Endometrial microvascular endothelial cells (primary cell): ENCODE results near the gene RNU1-1. TPM values are rescaled to one million over a fixed set of nuclear protein-coding genes. Genes with fewer than 3 reads are reported as not detected.
"Not testable (repeated sequence)": the region's sequence is repeated elsewhere in the genome, so short reads cannot be mapped to it uniquely, and the experiment has no call there.

ENCODE experiments used
- in situ Hi-C: cut with HindIII; loops from 2 replicates; pipeline ENCODE4 v1.10.0; 2017; ENCODE audit warnings: low sequenced_read_pairs, low pct_unique_long_range_greater_than_20kb; ENCODE audit errors: inconsistent ontology term
- total RNA-seq: library from RNA; depleted of rRNA; stranded (reverse); fragments of >200 nt; gene quantifications from one replicate; pipeline ENCODE4 v1.2.3, GENCODE V29; 2015; ENCODE audit errors: inconsistent ontology term

The RNU1-1 gene
- not detected for total RNA-seq

DNA sequence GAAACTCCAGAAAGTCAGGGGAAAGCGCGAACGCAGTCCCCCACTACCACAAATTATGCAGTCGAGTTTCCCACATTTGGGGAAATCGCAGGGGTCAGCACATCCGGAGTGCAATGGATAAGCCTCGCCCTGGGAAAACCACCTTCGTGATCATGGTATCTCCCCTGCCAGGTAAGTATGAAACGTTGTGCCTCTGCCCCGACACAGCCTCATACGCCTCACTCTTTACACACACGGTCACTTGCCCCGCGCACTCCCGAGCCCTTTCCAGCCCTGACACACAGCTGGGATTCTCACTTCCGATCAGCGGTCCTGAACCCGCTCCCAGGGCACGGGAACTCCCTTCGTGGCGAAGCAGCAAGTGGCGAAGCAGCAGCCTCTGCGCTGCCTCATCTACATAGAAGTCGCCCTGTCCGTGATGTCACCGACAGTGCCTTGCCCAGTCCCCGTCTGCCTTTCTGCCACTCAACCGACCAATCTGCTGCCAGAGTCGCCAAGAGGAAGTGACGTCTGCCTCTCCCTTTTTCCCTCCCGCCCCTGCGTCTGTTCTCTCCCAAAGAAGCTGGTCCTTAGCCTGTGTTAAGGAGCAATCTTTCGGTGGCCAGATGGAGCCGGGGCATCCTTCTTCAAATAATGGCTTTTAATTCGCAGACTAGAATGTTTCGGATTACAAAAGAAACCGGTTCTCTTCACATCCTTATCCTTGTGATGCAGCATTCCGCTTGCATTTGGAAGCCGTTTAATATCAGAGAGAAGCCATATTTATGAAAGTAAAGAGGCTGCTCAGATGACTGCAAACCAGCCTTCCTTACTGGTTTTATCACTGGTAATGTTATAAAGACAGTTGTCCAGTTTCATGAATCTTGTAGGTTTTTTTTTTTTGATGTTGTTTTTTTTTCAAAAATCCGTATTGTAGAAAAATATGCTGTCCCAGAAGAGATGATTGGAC lies at the start of gene RNU1-1:
Gene RNU1-1, minus strand, starts transcription at position 179 of the 949 bp plus-strand sequence.
- in situ Hi-C loops = not testable (repeated sequence)

DNA sequence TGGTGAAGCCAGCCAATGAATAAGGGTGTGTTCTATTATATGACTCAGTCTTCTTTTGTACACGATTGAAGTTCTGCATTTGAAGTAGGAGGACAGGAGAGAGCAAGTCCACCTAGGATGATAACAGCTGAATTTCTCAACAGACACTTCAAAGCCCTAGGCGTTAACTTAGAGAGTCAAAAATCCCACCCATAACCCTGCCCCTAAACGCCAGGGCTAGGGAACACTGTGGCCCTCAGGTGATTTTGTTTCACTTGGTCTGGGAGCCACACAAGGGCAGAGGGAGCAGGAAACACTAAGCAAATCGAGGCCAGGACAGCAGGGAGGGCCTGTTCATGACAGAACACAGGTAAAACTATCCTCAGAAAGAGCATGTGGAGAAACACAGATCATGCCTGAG lies 47.0 kb upstream of the RNU1-1 start:
- in situ Hi-C loops = not testable (repeated sequence)

DNA sequence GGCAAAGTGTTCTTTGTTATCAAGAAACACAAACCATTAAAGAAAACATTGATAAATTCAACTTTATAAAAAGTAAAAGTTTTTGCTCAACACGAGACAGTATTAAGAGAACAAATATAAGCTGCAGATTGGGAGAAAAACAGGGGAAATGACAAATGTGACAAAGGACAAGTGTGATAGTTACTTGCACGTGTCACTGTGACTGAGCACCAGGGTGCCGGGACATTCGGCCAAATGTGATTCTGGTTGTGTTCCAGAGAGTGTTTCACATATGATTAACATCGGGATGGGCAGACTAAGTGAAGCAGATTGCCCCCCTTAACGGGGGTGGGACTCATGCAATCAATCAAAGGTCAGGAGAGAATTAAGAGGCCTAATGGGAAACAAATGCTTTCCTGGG lies 46.4 kb upstream of the RNU1-1 start:
- in situ Hi-C loops = not testable (repeated sequence)

DNA sequence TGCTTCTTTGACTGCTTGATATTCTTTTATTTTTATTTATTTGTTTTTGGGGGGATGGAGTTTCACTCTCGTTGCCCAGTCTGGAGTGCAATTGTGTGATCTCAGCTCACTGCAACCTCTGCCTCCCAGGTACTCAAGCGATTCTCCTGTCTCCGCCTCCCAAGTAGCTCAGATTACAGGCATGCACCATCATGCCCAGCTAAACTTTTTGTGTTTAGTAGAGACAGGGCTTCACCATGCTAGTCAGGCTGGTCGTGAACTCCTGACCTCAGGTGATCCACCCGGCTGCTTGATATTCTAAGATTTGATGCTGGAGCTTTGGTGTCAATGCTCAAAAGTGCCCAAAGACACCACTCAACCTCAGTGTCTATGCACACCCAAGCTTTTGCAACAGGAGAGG lies 45.6 kb upstream of the RNU1-1 start:
- in situ Hi-C loops = not testable (repeated sequence)

DNA sequence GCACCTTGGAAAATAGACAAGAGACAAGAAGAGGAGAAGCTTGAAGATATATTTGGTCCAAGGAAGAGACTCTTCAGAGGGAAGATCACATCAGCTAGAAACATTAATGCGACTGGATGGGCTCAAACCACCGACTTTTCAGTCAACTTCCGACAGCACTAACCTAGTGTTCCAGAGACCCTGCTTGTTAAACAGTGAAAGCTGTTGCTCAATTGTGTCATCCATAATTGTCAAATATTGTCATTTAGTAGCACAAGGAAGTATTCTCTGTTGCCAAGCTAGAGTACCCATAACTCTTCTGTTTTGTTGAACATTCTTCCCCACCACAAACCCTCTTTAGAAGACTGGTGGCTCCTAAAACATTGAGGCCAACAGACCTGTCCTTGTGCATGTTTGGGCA lies 42.9 kb upstream of the RNU1-1 start:
- in situ Hi-C loops = not testable (repeated sequence)

DNA sequence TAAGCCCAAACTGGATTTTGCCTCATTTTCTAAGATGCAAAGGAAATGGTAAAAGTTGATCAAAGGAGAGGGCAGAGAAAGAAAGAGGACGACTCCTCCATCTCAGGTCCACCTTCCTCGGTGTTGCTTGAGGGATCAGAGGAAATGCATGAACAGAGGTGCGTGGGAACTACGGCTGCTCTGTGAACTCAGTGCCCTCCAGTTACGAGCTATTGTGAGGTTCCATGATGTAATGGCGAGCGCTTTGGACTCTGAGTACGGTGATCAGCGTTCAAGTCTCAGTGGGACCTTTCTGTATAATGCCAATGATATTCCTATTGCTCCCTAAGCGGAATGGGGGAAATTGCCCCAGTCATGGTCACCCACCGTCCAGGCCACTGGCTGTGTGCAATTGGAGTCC lies 39.2 kb upstream of the RNU1-1 start:
- in situ Hi-C loops = not testable (repeated sequence)

DNA sequence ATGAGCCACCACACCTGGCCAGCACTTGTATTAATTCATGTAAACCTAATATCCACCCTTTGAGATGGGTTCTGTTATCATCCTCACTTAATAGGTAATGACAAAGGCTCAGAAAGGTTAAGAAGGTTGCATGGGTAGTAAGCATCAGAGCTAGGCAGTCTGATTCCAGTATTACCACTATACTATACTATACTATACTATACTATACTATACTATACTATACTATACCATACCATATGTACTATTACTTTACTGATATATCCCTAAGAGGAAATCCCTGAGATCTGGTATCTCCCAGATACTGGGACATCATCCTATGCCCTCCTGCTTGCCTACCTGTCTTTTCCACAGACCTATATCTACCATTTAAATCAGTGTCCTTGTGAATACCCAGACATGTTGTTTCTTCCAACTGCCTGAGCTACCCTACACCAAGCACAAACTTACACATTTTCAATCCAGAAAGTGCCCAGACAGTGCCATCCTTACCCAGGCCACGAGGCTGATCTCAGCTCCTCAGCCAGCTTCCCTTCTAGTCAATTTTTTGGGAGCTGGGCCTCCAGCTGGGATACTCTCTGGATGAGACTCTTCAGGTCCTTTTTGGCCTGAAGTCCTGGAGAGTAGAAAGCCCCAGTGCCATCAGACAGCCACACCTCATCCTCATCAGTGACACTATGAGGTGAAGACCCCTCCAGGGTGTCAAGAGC lies 36.3 kb upstream of the RNU1-1 start:
- in situ Hi-C loops = not testable (repeated sequence)

DNA sequence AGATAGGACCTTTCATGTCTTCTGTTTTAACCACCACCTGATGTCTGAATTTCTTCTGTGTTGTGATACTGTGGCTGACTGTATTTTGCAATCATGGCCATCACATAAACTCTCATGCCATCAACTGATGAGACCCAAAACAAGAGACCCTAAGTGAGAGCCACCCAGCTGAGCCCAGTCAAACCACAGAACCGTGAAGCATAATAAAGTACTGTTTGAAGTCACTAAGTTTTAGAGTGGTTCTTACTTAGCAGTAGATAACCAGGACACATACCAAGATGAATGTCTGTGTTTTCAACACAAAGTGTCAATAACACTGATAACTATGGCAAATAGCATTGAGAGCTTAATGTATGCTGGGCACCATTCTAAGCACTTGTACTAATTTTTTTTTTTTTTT lies 35.5 kb upstream of the RNU1-1 start:
- in situ Hi-C loops = not testable (repeated sequence)

DNA sequence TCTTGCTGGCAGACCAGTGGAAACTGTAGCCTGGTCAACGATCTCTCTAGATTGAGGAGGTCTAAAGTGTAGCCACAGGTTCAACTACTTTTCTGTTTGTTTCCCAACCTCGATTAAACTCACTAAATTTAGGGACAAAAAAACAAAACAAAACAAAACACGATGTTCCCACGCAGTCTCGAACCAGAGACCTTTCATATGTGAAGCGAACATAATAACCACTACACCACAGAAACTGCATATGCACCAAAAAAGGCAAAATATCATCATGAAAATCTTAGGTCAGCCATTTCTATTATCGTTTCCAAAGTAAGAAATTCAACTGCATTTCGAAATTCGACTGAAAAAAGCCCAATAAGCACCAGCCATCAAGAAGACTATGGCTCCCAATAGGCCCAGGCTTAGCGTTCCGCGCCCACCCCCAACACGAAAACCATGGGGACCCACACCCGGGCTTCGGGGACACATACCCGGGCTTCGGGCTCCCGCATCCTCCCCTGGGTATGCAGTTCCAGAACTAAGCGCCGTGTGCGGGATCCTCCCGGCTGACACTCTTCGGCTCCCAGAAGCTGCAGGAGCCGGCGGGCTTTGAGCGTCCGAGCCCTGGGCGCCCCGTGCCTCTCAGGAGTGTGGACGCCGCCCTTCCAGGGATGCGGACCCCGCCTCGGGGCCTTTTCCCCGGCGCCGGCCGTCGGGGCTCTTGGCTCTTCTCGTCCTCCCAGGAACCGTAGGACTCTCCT lies 33.6 kb upstream of the RNU1-1 start:
- in situ Hi-C loops = not testable (repeated sequence)

DNA sequence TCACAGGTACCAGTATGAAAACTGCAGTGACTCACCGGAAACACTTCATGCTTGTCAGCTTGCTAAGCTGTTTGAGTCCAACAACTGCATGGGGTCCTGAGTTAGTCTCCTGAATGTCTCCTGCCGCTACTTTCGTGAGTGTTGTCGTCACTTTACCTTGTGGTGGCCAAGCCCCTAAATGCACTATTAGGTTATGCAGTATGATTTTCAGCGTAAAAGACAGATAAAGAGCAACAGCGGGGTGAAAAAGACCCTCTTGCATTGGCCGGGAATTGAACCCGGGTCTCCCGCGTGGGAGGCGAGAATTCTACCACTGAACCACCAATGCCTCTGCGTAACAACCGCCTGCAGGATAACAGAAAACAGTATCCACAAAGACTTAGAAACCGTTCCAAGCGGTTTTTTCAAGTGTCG lies 31.6 kb upstream of the RNU1-1 start:
- in situ Hi-C loops = not testable (repeated sequence)

DNA sequence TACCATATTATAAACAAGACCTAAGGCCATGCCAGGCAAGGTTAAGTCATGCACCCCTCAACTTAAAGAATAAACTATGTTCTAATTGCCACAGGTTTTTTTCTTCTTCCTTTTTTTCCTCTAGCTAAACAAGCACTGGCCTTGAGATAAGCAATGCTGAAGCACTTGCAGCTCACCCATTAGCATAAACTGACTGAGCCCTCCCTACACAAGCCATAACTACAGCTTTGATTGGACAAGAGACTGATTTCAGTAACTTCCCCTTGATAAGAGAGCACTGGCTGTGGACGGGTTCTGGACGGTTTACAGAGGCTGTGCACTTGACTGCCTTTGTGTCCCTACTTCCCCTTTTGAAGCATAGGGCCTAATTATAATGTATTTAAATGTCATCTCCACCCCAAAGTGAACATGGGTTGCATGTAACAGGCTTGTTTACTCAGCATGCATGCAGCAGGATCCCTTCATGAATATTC lies 26.4 kb upstream of the RNU1-1 start:
- in situ Hi-C loops = not testable (repeated sequence)

DNA sequence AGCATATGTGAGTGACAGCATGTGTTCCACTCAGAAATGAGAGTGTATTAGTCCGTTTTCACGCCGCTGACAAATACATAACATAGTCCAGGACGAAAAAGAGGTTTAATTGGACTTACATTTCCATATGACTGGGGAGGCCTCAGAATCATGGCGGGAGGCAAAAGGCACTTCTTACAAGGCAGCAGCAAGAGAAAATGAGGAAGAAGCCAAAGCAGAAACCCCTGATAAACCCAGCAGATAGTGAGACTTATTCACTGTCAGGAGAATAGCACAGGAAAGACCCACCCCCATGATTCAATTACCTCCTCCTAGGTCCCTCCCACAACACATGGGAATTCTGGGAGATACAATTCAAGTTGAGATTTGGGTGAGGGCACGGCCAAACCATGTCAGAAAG lies 23.4 kb upstream of the RNU1-1 start:
- in situ Hi-C loops = not testable (repeated sequence)

DNA sequence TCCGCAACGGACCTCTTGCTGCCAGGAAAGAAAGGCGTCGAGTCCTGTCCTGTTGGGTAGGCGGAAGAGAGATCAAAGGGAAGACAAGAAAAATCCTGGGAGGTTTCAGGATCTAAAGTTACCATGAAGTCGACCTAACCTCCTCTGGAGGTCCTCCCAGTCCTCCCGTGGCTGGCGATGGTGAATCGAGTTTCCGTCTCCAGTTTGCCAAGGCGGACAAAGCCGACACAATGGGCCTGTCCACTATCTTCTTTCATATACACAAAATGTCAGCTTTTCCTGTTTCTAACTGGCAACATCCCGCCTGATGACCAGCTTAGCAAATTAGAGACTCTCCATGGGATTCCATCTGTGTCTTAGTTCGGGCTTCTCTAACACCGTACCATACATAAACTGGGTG lies 22.7 kb upstream of the RNU1-1 start:
- in situ Hi-C loops = not testable (repeated sequence)

DNA sequence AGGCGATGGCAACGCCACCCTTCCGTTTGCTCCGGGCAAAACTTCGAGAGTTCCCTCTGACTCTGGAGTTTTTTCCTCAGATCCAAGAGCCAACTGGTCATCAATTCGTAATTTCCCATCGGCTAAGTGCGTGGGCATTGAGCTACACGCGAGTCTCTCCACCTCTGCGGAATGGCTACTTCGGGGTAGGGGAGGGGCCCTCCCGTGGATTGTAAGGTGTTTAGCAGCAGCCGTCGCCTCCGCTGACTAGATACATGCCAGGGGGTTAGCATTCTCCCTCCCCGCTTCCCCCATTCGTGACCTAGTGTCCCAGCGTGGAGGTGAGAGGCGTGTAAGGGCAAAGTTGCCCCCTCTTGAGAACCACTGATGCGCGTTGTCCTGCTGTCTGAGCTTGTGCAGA lies 21.8 kb upstream of the RNU1-1 start:
- in situ Hi-C loops = not testable (repeated sequence)

DNA sequence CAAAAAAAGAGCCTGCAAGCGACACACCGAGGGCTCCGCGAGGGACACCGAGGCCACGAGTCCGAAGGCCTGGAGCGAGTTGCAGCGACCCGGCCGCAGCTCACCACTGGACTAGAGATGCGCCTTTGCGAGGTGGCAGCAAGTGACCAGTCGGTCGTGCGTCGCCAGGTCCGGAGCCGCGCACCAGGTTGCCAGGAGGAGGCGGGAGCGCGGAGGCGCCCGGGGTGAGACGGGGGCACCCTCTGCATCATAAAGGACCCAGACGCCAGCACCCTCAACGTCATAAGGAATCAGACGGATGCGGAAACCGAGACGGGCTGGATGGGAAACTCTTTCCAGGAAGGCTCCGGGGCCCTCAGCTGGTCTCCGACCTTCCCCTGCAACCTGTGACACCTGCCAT lies 21.4 kb upstream of the RNU1-1 start:
- in situ Hi-C loops = not testable (repeated sequence)

DNA sequence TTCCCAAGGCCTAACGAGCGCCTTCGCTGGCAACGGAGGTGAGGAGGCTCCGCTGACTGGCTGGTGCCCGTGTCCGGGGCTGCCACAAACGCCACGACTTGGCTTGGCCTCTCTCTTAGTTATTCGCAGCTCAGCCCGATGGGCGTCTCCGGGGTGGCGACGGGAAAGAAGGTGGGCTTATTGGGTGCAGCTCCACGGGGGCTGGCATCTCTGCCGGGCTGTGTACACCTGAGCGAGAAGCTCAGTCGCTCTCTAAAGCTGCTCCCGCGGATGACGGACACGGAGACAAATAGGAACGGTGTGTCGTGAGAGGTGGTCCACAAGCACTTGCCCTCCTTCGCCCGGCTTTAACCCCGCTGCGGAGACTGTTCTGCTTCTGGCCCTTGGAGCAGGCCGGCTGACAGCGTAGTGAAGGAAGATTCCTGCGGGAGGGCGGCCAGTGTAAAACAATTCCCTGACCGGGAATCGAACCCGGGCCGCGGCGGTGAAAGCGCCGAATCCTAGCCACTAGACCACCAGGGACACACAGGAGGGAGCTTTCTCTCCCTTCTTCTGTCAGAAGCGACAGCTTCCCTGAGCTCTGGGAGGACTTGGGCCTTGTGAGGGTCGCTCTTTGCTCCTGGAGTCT lies 20.9 kb upstream of the RNU1-1 start:
- in situ Hi-C loops = not testable (repeated sequence)

DNA sequence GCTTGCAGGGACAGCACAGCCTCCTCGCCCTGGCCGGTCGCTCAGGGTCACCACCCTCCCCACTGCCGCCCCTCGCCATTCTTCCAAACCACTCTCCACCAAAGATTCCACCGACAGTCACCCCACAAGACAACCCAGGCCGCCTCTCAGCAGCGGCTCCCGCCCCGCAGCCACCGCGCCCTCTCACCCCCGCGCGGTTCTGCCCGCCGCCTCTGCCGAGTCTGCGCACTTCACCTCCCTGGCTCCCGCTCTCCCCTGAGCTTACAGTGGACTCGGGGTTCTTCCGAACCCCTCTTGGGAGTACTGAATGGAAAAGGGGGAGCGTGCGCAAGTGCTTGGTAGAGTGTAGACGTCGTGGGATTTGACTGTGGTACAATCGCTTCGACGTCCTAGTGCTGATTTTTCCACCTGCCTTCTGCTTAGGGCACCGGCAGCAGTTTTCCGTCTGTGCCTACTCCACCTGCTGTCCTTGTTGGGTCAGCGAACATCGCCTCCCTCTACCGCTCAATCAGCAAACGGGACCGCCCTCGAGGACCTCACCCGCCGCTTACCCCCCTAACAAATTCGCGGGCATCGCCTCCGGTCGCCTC lies 20.2 kb upstream of the RNU1-1 start:
- in situ Hi-C loops = not testable (repeated sequence)

DNA sequence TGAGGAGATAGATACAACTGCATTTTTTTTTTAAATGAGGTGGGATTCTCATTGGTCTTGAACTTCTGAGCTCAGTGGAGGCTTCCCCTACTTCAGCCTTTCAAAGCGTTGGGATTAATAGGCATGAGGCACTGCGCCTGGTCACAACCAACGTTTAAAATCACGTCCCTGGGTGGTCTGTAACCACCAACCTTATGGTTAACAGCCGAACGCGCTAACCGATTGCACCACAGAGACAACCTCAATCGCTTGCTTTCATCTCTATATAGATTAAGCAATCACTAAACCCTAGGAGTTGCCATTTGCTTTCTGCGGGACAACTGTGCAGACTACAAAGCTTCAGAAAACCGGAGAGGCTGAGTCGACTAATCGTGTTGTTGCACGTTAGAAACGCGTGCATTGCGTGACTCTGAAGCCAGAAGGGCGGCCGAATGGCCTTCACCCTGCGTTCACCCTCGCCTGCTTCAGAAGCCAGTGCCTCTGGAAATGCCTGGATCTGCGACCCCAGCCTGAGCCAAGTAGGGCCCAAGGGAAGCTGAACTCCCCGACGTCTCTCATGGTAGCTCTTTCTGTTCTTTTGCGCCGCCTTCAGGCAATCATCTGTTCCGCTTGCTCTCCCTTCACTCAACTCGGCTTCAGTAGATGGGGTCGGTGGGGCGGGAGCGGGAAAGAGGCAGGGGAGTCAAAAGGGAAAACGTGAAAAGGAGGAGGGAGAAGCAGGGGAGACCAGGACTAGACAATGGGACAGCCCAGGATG lies 18.3 kb upstream of the RNU1-1 start:
- in situ Hi-C loops = not testable (repeated sequence)
